ENCODE measurements around the gene DNAH14. TPM values are rescaled to one million over a fixed set of nuclear protein-coding genes. Genes with fewer than 3 reads are reported as not detected.

The DNAH14 gene
- total RNA-seq, 4 donors from 2014 or later: 0.15 to 0.55 TPM; not detected in 2

- Histone ChIP-seq H3K4me3 (no peak overlapping the region), H3K36me3 (no peaks in the 10 kb centered on the region), H3K9me3 (peaks cover 0 to 4% (median 0%) of the 10 kb centered on the region in 3 donors), H3K4me1 (no peaks in the 10 kb centered on the region), H3K27ac (no peak overlapping the region), H3K27me3 (no peaks in the 10 kb centered on the region)
- intact Hi-C loops (cut with DNase I; ENCODE audit: low total_unique reads): no loop called here
- in situ Hi-C loops (cut with MboI; ENCODE audit: low sequenced_read_pairs in 4 of 4): no loop called here
- DNase-seq: no peak
- ATAC-seq: no peak
- TF ChIP-seq CTCF (IDR thresholded peaks at IDR 0.05 in 4 of 5, conservative IDR thresholded peaks at IDR 0.05 in 1 of 5) (no peak), POLR2A (IDR thresholded peaks at IDR 0.05) (no peak)
Observed at GRCh38 chr1:225259542-225259941, 330.1 kb downstream of the DNAH14 start.

DNA sequence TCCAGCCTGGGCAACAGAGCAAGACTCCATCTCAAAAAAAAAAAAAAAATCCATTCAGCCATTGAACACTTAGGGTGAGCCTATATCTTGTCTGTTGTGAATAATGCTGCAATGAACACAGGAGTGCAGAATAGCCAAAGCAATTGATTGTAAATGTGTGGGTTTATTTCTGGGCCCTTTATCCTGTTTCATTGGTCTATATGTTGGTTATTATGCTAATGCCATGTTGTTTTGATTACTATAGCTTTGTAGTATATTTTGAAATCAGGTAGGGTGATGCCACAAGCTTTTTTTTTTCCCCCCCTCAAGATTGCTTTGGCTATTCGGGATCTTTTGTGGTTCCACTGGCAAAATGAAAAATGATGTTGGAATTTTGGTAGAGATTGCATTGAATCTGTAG lies 330.8 kb downstream of the DNAH14 start:
- Histone ChIP-seq H3K4me1 (no peaks in the 10 kb centered on the region), H3K9me3 (peaks cover 0 to 4% (median 0%) of the 10 kb centered on the region in 3 donors), H3K4me3 (no peak overlapping the region), H3K27ac (no peak overlapping the region), H3K27me3 (no peaks in the 10 kb centered on the region), H3K36me3 (no peaks in the 10 kb centered on the region)
- intact Hi-C loops (cut with DNase I; ENCODE audit: low total_unique reads): no loop called here
- ATAC-seq (no peak), DNase-seq (no peak)
- in situ Hi-C loops (cut with MboI; ENCODE audit: low sequenced_read_pairs in 4 of 4): no loop called here
- TF ChIP-seq CTCF (IDR thresholded peaks at IDR 0.05 in 4 of 5, conservative IDR thresholded peaks at IDR 0.05 in 1 of 5) (no peak), POLR2A (IDR thresholded peaks at IDR 0.05) (no peak)

- Histone ChIP-seq H3K9me3 (peaks cover 0 to 8% (median 0%) of the 10 kb centered on the region in 3 donors), H3K4me3 (no peak overlapping the region), H3K27ac (no peak overlapping the region), H3K27me3 (no peaks in the 10 kb centered on the region), H3K36me3 (no peaks in the 10 kb centered on the region), H3K4me1 (no peaks in the 10 kb centered on the region)
- TF ChIP-seq CTCF (IDR thresholded peaks at IDR 0.05 in 4 of 5, conservative IDR thresholded peaks at IDR 0.05 in 1 of 5) (no peak), POLR2A (IDR thresholded peaks at IDR 0.05) (no peak)
- DNase-seq: no peak
- intact Hi-C loops (cut with DNase I; ENCODE audit: low total_unique reads) (no loop called here), in situ Hi-C loops (cut with MboI; ENCODE audit: low sequenced_read_pairs in 4 of 4) (no loop called here)
- no peak for ATAC-seq
Observed at GRCh38 chr1:225277445-225277844, 348.0 kb downstream of the DNAH14 start.

DNA sequence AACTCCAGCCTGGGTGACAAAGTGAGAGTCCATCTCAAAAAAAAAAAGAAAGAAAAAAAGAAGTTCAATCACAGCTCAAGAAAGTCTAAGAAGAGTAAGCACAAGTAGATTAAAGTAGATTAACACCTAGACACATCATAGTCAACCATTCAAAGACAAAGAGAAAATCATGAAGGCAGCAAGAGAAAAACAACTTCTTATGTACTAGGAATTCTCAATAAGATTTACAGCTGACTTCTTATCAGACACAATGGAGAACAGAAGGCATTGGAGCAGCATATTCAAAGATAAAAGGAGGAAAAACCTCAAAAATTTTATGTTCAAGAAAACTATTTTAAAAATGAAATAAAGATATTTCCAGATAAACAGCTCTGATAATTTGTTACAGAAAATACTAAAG lies 351.1 kb downstream of the DNAH14 start:
- H3K4me1 ChIP-seq: no peaks in the 10 kb centered on the region
- in situ Hi-C loops (cut with MboI; ENCODE audit: low sequenced_read_pairs in 4 of 4): no loop called here
- ATAC-seq (no peak), DNase-seq (no peak)
- intact Hi-C loops (cut with DNase I; ENCODE audit: low total_unique reads): no loop called here
- no peaks in the 10 kb centered on the region for H3K36me3 ChIP-seq
- H3K27me3 ChIP-seq: no peaks in the 10 kb centered on the region
- no peak overlapping the region for H3K27ac ChIP-seq
- H3K4me3 ChIP-seq: no peak overlapping the region
- TF ChIP-seq CTCF (IDR thresholded peaks at IDR 0.05 in 4 of 5, conservative IDR thresholded peaks at IDR 0.05 in 1 of 5) (no peak), POLR2A (IDR thresholded peaks at IDR 0.05) (no peak)
- peaks cover 0 to 8% (median 0%) of the 10 kb centered on the region in 3 donors for H3K9me3 ChIP-seq

GRCh38 chr1:225290244-225290643 lies 360.8 kb downstream of the DNAH14 start:
- in situ Hi-C loops (cut with MboI; ENCODE audit: low sequenced_read_pairs in 4 of 4): no loop called here
- no peak overlapping the region for H3K4me3 ChIP-seq
- H3K27ac ChIP-seq: no peak overlapping the region
- TF ChIP-seq CTCF (IDR thresholded peaks at IDR 0.05 in 4 of 5, conservative IDR thresholded peaks at IDR 0.05 in 1 of 5): no peak
- TF ChIP-seq POLR2A (IDR thresholded peaks at IDR 0.05): no peak
- no peaks in the 10 kb centered on the region for H3K9me3 ChIP-seq
- no peaks in the 10 kb centered on the region for H3K4me1 ChIP-seq
- DNase-seq: no peak
- H3K27me3 ChIP-seq: peaks cover 0 to 4% (median 0%) of the 10 kb centered on the region in 3 donors
- H3K36me3 ChIP-seq: no peaks in the 10 kb centered on the region
- intact Hi-C loops (cut with DNase I; ENCODE audit: low total_unique reads): no loop called here
- ATAC-seq: no peak
